Jurkat, Clone E6-1 (cell line): Measurements from ENCODE around the gene CNTLN.
A peak's percentile ranks its signal among the peaks of the same experiment; 100 is the strongest.
"Not testable (repeated sequence)": the region's sequence is repeated elsewhere in the genome, so short reads cannot be mapped to it uniquely, and the experiment has no call there.

ENCODE experiments used
- DNase-seq: peaks from one replicate; pipeline ENCODE4 v3.0.0-alpha.2; 2011; ENCODE audit warnings: low read depth, low spot score
- H3K4me3 ChIP-seq: 2 replicates; pipeline ENCODE4 v1.5.1; 2011; ENCODE audit warnings: mild to moderate bottlenecking, low read length, control low read depth, moderate library complexity

Gene CNTLN

DNA sequence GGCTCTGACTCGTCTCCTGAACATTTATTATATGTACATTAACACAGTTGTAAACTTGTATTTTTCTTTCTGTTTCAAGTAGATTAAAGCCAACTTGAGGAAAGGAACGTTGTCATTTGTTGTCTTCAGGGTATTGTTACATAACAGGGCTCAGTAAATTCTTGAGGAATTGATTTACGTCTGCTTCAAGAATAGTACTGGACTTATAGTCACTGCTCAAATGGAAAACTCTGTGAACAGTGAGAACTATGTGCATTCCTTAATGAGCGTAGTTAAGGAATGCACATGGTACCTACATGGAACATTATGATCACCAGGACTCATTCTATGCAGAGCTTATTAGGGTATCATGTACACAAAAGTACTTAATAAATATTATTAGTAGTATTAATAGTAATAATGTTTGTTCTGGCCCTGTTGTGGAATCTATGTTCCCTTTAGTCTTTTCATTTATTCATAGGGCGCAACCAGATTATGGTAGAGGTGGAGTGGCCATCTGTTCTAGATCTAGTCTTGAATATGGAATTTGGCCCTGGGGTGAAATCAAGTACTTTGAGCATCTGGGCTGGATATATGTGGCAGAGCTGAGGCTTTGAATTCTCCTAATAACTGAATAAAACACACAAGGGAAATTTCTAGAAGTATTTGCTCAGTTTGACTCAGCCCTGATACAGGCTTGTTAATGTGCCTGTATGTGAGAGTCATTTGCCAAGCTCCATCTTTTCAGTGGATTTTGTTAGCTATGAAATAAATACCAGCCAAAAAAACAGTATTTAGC lies 335.4 kb downstream of the CNTLN start:
- no peak for DNase-seq
- H3K4me3 ChIP-seq = no peak overlapping the region

- no peak for DNase-seq
- H3K4me3 ChIP-seq = no peak overlapping the region
Observed at GRCh38 chr9:17472126-17472525, 337.3 kb downstream of the CNTLN start.

DNA sequence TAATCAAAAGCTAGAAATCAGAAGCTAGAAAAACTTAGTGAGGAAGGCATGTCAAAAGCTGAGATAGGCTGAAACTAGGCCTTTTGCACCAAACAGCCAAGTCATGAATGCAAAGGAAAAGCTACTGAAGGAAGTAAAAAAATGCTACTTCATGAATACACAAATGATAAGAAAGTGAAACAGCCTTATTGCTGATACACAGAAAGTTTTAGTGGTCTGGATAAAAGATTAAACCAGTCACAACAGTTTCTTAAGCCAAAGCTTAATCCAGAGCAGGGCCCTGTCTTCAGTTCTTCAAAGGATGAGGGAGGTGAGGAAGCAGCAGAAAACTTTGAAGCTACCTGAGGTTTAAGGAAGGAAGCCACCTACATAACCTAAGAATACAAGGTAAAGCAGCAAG lies 341.6 kb downstream of the CNTLN start:
- no peak for DNase-seq
- H3K4me3 ChIP-seq = no peak overlapping the region

DNA sequence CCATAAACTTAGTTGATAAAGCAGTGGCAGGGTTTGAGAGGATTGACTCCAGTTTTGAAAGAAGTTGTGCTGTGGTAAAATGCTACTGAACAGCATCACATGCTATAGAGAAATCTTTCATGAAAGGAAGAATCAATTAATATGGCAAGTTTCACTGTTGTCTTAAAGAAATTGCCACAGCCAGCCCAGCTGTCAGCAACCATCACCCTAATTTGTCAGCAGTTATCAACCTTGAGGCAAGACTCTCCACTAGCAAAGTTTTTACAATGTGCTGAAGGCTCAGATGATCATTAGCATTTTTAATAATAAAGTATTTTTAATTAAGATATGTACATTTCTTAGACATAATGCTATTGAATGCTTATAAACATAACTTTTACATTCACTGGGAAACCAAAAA lies 343.0 kb downstream of the CNTLN start:
- no peak for DNase-seq
- H3K4me3 ChIP-seq = no peak overlapping the region

DNA sequence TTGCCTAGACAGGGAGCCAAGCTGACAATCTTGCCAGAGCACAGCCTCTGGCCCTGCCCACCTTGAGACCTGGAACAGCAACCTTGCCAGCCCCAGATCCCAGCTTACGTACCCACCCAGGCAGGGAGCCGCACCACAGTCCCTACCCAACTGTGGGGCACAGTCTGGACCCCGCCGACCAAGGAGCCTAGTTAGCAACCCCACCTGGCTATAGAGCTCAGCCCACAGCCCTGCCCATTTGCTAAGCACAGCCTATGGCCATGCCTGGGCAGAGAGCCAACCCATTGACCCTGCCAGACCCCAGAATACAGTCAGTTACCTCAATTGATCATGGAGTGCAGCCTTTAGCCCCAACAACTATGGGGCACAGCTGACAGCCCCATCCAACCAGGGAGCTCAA lies 346.1 kb downstream of the CNTLN start:
- no peak for DNase-seq
- no peak overlapping the region for H3K4me3 ChIP-seq

DNA sequence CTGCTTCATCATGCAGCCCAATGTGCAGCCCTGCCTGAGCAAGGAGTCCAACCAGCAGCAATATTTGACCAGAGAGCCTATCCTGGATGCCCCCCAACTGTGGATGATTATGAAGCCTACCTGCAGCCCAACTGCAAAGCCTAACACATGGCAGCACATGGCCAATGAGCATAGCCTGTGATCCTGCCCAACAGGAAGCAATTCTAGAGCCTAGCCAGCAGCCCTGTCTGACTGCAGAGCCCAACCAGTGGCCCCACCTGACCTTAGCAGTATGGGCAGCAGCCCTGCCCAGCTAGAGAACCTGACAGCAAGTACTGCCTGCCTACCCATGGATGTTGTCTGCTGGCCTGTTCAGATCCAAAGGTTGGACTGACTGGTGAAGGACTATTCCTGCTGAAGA lies 346.7 kb downstream of the CNTLN start:
- no peak overlapping the region for H3K4me3 ChIP-seq
- no peak for DNase-seq

GRCh38 chr9:17484906-17485305 lies 350.1 kb downstream of the CNTLN start:
- no peak for DNase-seq
- no peak overlapping the region for H3K4me3 ChIP-seq

DNA sequence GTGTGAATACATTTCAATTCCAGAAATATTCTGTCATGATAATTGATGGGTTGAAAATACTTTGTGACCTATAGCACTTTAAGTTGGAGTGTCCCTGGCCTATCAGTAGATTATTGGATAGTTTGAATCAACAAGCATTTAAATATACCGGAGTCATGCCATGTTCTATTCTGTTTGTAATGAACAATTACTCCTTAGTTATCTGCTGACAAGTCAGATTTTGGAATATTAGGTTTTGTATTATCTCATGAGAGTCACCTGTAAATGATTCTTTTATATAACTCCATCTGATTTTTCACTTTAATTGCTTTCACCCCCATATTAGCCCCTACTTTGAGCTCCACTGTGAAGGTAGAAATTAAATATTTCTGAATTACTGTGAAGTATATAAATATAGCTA lies 351.6 kb downstream of the CNTLN start:
- DNase-seq = no peak
- no peak overlapping the region for H3K4me3 ChIP-seq

DNA sequence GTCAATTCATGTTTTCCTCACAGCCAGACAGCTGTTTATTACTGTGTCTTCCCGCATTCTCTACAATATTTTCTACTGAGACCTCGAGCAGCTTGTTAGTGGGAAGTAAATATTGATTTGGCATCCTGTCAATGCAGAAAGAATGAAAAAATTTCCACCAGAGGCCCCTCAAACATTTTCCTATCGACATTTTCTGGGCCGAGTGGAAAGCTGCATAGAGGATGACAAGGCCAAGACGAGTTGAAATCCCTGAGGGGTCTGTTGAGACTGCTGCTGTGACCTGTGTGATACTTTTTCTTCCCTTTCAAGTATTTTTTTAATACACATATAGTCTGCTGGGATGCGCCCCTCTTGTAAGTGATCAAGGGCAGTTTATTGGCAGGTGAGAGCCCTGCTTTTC lies 352.6 kb downstream of the CNTLN start:
- no peak for DNase-seq

DNA sequence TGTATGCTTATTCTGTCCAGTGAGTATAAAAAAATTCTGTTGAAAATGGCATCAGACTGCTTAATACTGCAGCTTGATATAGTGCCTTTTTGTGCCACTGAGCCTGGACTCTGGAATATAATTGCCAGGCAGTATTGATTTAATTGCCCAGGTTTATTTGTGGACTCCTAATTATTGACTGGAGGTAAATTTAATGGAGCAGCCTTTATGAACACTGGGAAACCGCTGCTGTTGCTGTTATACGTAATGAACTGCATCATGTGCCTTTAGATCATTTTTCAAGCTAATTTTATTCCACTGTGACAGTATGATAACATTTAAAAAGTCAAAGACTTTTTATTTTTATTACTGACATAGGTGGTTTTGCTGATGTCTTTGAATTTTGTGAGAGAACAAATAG lies 353.8 kb downstream of the CNTLN start:
- no peak for DNase-seq
- H3K4me3 ChIP-seq = no peak overlapping the region

More for the DNA sequence above, 352.6 kb downstream of the CNTLN start:
- H3K4me3 ChIP-seq = no peak overlapping the region

DNA sequence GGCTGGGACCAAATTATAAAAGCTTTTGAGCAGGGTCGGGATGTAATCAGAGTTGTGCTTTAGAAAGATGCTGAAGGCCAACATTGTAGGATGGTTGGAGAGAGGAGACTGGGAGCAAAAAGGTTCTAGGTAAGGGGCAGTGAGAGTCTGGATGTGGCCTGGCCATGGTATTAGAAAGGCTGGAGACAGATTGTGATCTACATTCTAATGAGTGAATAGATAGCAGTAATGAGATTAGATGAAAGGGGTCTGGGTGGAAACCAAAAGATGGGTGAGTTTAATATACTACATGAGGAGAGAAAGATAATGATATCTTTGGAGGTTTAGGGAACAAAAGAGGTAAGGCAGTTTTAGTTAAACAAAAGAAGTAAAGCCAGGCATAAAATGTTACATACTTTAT lies 355.3 kb downstream of the CNTLN start:
- DNase-seq = no peak
- H3K4me3 ChIP-seq = no peak overlapping the region

DNA sequence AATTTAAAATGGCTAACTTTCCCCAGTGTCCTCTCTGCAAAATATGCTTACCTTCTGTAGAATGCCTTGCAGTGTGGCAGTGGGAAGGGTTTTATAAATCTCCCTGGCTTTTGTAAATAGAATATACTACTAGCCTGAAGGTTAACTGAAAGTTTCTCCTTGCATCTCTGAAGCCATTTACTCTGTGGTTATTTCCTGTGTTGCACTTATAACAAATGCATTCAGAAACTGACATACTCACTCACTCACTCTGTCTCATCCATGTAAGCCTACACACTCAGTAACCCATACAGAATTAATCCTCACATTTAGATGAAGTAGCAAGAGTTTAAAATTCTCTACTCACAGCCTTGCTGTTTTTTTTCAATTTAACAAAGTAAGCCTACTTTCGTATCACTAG lies 356.9 kb downstream of the CNTLN start:
- no peak overlapping the region for H3K4me3 ChIP-seq
- no peak for DNase-seq

DNA sequence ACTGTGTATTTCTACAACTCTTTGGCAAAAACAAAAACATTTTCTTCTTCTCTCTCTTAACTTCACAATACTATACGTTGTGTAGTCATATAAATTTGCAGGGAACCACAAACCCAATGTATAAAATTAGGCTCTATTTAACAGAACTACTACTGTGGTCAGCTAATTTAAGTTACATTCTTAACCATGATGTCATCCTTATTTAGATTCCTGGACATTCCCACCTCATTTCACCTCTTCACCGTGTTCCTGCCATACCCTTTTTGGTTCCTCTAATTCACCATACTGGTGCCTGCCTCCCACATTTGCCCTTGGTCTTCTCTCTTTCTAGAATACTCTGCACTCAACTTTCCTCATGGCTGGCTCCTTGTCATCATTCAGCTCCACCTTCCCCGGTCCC lies 368.4 kb downstream of the CNTLN start:
- no peak for DNase-seq
- H3K4me3 ChIP-seq = no peak overlapping the region

DNA sequence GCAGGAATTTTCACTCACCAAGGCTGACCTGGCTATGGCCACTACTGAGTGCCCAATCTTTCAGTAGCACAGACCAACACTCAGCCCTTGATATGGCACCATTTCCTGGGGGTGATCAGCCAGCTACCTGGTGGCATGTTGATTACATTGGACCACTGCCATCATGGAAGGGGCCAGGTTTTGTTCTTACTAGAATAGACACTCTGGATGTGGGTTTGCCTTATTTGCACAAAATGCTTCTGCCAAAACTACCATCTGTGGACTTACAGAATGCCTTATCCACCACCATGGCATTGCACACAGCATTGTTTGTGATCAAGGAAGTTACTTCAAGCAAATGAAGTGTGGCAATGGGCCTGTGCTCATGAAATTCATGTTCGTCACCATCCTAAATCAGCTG lies 374.3 kb downstream of the CNTLN start:
- DNase-seq = no peak

DNA sequence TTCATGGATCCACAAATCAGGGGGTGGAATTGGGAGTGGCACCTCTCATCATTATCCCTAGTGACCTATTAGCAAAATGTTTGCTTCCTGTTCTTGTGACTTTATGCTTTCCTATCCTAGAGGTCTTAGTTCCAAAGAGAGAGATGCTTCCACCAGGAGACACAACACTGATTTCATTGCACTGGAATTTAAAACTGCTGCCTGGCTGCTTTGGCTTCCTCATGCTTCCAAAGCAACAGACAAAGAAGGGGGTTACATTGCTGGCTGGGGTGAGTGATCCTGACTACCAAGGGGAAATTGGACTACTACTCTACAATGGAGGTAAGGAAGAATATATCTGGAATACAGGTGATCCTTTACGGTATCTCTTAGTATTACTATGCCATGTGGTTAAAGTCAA lies 374.9 kb downstream of the CNTLN start:
- H3K4me3 ChIP-seq = no peak overlapping the region
- DNase-seq = no peak

More for the DNA sequence above, 374.3 kb downstream of the CNTLN start:
- H3K4me3 ChIP-seq = no peak overlapping the region

DNA sequence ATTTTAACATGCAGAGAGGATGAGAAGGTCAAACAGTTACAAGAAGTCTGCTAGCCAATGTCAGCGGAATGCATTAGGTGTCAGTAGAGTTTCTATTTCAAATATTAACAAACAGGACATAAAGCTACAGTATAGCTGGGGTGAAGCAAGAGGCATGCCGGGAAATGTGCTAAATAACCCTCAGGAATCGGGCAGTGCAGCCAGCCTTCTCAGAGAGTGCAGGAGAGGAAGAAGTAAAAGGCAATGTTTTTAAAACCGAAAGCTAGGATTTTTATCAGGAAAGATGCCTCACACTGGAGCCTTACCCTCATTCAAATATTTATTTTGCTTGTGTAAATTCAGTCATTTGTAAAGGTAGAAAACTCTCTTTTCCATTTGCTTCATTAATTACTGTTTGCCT lies 384.9 kb downstream of the CNTLN start:
- DNase-seq = no peak
- H3K4me3 ChIP-seq = no peak overlapping the region

- no peak for DNase-seq
- no peak overlapping the region for H3K4me3 ChIP-seq
Observed at GRCh38 chr9:17520268-17521064, 385.6 kb downstream of the CNTLN start.

DNA sequence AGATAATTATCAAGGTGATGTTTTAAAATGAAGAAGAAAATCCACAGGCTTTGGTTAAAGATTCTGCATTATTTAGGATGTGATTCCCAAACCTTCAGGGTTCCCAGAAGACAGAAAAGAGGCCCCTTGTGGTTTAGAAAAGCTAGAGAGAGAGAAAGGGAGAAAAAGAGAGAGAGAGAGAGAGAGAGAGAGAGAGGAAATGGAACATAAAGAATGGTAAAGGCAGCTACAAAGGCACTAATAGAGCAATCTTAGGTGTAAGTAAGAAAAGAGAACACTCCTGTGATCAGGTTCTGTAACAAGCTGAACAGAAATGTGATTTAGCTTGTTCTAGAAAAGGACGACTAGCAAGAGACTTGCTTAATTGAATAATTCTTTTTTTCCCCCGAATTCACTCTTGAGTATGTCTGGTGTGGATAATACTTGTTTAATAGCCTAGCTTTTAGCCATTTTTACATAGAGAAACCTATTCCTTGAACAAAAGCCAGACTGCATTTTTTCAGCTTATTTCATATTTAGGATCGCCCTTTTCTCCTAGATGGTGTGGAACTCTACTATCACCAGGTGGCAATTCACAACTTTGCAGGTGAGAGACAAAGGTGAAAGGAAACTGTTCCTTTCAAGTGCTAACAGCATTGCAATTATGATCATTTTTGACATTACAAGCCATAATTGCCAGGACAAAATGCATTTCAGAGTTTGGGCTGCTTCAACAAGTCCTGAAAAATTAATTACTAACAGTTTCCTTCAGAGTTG lies 386.4 kb downstream of the CNTLN start:
- no peak overlapping the region for H3K4me3 ChIP-seq
- DNase-seq = no peak

GRCh38 chr9:17526726-17527125 lies 391.9 kb downstream of the CNTLN start:
- DNase-seq, H3K4me3 ChIP-seq: not testable (repeated sequence)

DNA sequence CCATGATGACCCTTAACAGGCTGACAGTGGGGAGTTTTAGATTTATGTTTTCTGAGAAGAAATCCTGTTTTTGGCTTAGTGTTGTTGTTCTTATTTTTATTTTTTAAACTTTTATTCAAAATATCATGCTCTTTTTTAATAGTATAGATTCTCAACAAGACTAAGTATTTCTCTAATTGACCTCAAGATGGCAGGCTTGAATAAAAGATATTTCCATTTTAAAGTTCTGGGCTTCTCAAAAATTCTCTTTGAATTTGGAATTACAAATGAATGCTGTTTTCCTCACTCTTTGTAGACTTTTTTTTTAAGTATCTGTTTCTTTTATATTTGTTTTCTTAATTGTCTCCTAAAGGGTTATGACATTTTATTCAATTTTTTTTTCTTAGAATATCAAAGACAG lies 394.0 kb downstream of the CNTLN start:
- DNase-seq = peak; percentile 10
- no peak overlapping the region for H3K4me3 ChIP-seq
